RPMI8226 (cell line): ENCODE results near the gene LSM3.
A peak's percentile ranks its signal among the peaks of the same experiment; 100 is the strongest.

ENCODE experiments used
- DNase-seq: peaks from one replicate; pipeline ENCODE4 v3.0.0-alpha.2; 2015

The LSM3 gene

DNA sequence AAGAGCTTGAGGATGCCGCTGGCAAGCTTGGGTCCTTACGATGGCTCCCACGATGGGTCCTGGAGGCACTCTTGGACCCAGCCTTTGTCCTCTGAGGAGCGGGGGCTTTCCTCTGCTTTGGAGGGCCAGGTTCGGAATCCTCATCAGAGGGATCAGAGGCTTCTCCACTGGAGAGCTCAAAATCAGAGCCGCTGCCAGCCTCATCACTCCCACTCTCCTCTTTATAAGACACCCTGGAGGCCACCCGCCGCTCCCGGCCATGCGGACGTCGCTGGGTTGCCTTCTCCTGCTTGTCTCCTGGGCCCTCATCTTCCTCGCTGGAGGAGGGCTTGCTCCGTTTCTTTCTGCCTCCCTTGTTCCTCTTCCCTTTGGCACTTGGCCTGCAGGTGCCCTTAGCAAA is 20.2 kb upstream of the LSM3 start:
- no peak for DNase-seq

- no peak for DNase-seq
Measured at GRCh38 chr3:14159426-14159825, 19.2 kb upstream of the LSM3 start.

DNA sequence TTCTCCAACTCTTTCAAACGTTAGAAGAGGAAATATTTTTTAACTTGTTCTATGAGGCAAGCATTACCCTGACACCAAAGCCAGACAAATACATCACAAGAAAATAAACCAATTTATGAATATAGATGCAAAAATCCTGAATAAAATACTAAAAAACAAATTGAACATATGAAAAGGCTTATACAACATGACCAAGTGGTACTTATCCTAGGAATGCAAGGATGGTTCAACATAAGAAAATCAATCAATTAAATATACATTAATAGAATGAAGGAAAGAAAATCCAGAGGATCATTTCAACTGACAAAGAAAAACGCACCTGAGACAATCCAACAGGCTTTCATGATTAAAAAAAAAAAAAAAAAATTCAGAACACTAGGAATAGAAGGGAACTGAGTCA is 17.3 kb upstream of the LSM3 start:
- no peak for DNase-seq

DNA sequence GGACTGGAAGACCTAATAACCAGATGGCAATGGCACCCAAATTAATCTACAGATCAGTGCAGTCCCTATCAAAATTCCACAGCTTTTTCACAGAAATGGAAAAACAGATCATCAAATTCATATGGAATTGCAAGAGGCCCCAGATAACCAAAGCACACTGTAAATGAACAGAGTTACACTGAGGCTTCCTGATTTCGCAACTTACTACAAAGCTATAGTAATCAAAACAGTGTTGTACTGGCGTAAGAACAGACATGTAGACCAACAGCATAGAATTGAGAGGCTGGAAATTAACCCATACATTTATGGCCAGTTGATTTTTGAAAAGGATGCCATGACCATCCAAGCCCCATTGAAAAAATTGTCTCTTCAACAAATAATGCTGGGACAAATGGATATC is 16.4 kb upstream of the LSM3 start:
- DNase-seq, result no peak

DNA sequence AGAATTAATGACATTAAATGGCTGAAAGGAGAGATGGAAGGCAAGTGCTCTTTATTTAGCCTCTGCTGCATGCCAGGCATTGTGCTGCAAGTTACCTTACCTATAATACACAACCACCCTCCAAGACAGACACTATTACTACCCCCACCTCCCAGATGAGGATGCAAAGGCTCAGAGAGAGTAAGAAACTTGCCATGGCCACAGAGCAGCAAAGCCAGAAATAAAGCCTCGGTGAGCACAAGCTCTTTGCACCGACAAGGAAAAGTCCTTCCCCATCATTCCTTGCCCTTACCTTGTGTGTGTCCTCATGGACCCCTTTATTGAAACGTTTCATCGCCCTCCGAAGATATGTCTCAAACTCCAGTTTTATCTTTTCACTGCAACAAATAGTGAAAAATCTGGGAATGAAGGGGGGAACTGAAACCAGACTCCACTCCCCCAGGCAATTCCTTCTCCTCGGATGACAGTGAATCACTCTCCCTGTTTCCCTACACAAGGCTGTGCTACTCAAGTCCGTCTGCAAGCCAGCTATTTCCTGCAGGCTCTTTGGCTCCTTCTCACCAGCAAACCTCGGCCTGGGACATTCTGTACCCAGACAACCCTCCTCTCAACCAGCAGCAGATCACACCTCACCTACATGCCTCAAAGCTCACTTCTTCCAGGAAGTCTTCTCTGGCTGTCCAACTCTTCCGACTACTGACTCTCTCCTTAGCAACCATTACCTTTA is 11.6 kb upstream of the LSM3 start:
- DNase-seq, result no peak

- DNase-seq, result no peak
Measured at GRCh38 chr3:14169435-14169834, 9.2 kb upstream of the LSM3 start.

DNA sequence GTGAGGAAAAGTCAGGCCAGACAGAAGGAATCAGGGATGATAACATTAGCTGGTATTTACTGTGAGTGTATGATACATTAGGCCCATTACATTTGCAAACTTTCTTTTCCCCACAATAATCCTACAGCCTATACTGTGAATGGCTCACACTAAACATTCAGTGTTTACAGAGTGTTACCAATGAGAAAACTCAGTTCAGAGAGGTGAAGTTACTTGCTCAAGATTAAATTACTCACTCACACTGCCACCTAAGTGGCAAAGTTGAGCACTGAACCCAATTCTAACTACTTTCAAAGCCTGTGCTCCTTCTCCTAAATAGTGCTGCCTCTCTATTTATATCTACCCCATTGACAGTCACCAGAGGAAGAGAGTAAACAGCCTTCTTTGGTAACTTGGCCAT is 8.7 kb upstream of the LSM3 start:
- DNase-seq, result no peak

- DNase-seq, result no peak
Measured at GRCh38 chr3:14170531-14171159, 8.0 kb upstream of the LSM3 start.

DNA sequence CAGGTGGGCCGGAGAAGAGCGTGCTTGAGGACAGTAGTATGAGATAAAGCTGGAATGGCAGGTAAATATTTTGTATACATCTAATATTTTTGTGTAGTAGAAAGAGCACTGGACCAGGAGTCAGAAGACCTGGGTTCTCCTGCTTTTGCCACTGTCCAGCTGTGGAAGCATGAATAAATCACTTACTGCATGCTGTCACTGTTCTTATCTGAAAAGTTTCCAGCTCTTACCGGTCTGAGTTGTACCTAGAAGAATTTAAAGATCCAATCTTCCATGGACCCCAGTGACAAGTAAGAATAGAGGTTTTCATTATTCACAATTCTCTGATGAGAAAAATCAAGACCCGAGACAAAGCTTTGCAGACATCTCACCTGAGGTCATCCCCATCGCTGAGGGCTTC is 6.1 kb upstream of the LSM3 start:
- DNase-seq, result no peak

DNA sequence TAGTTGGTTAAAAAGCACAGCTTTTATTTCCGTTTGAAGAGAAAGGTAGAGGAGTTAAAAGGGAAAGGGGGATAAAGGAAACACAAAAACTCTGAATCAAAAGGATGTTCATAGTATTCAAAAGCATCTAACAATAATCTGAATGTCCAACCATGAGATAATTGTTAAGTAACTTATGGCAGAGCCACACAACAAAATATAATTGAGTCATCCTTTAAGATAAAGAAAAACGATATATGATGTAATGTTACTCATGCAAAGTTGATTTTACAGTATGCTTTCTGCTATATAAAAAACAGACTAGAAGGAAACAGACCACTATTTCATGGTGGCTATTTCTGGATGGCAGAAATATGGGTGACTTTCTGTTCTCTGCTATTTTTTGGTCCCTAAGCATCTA is 4.1 kb upstream of the LSM3 start:
- DNase-seq, result no peak

- peak; percentile 15 for DNase-seq
Measured at GRCh38 chr3:14175383-14176037, 3.1 kb upstream of the LSM3 start.

DNA sequence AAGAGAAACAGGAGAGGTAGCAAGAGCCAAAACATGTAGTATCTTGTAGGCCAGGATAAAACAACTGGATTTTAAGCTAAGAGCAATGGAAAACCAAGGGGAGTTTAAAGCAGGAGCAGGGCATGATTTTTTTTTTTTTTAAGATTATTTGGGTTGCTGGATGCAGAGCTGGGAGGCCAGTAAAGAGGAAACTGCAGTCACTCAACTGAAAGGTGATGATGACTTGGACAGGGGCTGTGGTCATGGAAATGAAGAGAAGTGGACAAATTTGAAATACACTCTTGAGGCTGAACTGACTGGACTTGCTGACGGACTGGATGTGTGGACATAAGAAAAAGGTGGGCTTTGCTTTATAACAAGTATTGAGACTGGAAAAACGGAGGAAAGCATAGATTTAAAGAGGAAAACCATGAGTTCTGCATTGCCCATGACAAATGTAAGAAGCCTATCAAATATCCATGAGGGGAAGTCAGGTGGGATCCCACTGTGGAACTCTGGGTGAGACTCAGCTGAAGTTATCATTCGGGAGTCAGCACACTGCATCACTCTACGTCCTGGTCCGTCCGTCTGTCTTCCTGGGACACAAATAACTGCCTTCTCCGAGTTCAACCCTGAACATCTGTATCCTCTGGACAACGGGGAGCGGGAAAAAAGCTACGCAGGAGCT is 904 bp upstream of the LSM3 start:
- DNase-seq, result peak; percentile 14

DNA sequence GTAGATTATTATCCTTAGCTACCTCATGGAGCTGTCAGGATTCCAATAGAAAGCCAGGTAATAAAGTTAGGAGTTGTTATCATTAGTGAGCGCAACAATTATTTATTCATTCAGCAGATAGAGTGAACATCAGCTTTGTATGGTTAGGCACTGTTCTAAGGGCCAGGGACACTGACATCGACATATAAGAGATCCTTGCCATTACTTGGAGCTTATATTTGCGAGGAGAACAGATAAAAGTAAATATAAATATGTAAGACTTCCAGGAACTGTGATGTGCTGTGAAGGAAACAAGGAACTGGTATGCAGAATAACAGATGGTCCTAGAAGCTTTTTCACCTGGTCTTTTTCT is 473 bp downstream of the LSM3 start:
- DNase-seq, result no peak

DNA sequence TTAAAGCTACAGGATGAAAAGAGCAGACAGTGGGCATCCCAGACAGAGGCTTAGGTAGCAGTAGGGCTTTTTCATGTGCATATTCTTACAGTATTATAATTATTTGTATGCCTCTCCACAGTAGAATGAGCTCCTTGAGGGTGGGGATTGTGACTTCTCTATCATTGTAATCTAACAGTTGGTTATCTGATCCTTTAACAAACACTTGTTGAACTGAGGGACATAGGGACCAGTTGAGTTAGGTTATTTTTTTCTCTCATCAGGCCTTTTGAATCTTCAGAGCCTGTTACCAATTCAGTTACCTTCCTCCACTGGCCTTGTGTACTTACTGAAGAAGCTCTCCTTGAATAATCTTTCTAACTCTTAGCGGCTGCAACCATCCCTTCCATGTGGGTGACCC is 1.2 kb downstream of the LSM3 start:
- DNase-seq, result no peak

GRCh38 chr3:14181253-14181652 is 2.6 kb downstream of the LSM3 start:
- DNase-seq, result no peak

DNA sequence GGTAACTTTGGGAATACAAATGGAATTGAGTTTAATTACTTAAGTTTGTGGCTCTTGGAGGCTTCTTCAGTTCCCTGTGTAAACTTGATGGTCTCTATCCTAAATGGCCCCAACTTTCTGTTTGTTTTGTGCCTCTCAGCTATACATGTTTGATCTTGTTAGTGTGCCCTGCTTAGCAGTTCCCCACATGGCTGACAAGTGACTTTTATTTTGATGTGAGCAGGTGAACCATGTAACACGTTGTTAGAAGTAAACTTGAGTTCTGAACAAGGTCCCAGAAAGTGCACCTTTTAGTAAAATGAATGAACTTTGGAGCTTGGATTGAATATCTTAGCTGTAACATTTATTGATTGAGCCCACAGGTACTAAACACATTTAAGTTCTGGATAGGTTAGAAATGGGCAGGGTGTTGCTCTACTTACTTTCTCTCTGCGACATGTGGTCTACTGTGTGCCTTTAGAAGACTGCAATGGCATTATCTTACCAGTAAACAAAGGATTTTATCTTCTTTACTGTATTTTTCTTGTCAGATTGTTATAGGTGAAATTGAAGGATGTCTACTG is 4.5 kb downstream of the LSM3 start:
- DNase-seq, result no peak

GRCh38 chr3:14186854-14187458 is 8.3 kb downstream of the LSM3 start:
- no peak for DNase-seq

DNA sequence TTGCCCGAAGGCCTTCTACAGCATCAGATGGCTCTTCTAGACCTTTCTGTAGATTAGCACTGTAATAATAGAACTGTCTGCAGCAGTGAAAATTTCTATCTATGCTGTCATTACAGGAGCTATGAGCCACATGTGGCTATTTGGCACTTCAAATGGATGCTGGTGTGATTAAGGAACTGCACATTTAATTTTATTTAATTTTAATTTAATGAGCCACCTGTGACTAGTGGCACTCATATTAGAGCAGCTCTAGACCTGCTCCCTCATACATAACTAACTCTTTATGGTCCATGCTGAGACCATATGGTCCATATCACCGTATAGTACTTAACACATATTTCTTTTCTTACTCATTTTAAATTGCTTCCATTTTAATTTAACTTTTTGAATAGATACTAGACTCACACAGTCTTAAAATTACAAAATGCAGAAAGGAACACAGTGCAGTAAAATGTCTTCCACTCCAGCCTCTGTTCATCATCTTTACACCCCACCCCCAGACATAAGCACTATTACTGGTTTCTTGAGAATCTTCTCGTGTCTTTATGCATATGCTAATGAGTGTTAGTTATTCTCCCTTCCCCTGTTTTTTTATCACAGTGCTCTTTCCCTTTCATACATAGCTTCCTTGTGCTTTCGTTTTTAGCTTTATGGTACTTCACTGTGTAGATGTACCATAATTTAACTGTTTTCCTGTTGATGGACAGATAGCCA is 9.6 kb downstream of the LSM3 start:
- DNase-seq, result no peak

GRCh38 chr3:14194865-14195264 is 16.2 kb downstream of the LSM3 start:
- no peak for DNase-seq

GRCh38 chr3:14199641-14200040 is 21.0 kb downstream of the LSM3 start:
- no peak for DNase-seq

DNA sequence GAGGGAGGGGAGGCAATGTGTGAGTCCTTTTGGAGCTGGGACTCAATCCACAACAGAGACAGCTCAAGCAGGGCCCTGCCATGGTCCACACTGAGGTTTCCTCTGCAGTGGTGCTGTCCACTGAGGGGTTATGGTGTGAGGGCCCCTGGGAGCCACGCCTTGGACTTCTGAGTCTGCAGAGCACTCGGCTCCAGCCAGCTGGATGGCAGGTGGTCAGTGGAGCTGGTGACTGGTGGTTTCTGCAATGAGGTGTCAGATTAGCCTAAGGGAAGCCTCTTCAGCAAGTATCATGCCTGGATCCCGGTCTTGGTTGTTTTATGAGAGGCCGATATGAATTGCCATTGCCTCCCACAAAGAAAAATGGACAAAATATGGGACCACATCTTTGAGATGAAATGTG is 21.7 kb downstream of the LSM3 start:
- DNase-seq, result no peak

DNA sequence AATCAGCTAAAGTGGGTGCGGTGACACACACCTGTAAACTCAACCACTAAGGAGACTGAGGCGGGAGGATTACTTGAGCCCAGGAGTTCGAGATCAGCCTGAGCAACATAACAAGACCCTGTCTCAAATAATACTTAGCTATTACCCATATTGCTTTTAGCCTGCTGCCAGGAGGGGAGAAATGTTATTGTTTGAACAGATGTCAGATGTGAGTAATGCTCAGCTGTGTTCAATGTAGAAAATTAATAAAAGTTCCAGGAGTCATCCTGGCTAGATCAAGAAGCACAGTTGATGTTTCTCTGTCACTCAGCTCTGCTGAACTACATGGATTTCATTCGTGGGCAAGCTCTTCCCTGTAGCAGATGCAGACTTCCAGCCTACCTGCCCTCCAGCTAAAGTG is 22.2 kb downstream of the LSM3 start:
- no peak for DNase-seq
